NCI-H1436 (cell line): ENCODE measurements around the gene MIA2.
A peak's percentile ranks its signal among the peaks of the same experiment; 100 is the strongest.
"Not testable (repeated sequence)": the region's sequence is repeated elsewhere in the genome, so short reads cannot be mapped to it uniquely, and the experiment has no call there.

Source experiments
- DNase-seq: peaks from one replicate; lab custom pipeline; 2025; lab: John Stamatoyannopoulos, UW

The MIA2 gene

GRCh38 chr14:39268393-39268792 lies 34.7 kb downstream of the MIA2 start:
- peak; percentile 15 for DNase-seq

- DNase-seq: no peak
Measured at GRCh38 chr14:39272918-39273317, 39.2 kb downstream of the MIA2 start.

- DNase-seq: no peak
Measured at GRCh38 chr14:39275395-39275794, 41.7 kb downstream of the MIA2 start.

GRCh38 chr14:39276005-39276404 lies 42.3 kb downstream of the MIA2 start:
- no peak for DNase-seq

GRCh38 chr14:39276579-39277114 lies 42.9 kb downstream of the MIA2 start:
- DNase-seq: no peak

GRCh38 chr14:39279515-39279914 lies 45.8 kb downstream of the MIA2 start:
- no peak for DNase-seq

GRCh38 chr14:39280678-39281077 lies 47.0 kb downstream of the MIA2 start:
- DNase-seq: not testable (repeated sequence)

- no peak for DNase-seq
Measured at GRCh38 chr14:39289523-39289922, 55.8 kb downstream of the MIA2 start.

GRCh38 chr14:39291701-39292100 lies 58.0 kb downstream of the MIA2 start:
- no peak for DNase-seq

GRCh38 chr14:39293629-39294028 lies 59.9 kb downstream of the MIA2 start:
- no peak for DNase-seq

- DNase-seq: not testable (repeated sequence)
Measured at GRCh38 chr14:39300389-39300788, 66.7 kb downstream of the MIA2 start.

- no peak for DNase-seq
Measured at GRCh38 chr14:39302124-39302810, 68.6 kb downstream of the MIA2 start.

GRCh38 chr14:39303115-39303514 lies 69.4 kb downstream of the MIA2 start:
- DNase-seq: no peak

- no peak for DNase-seq
Measured at GRCh38 chr14:39307815-39308214, 74.1 kb downstream of the MIA2 start.

GRCh38 chr14:39310051-39310450 lies 76.3 kb downstream of the MIA2 start:
- DNase-seq: no peak

- DNase-seq: no peak
Measured at GRCh38 chr14:39315859-39316444, 82.2 kb downstream of the MIA2 start.

GRCh38 chr14:39316830-39317553 lies 83.3 kb downstream of the MIA2 start:
- DNase-seq: no peak

GRCh38 chr14:39318574-39318973 lies 84.9 kb downstream of the MIA2 start:
- no peak for DNase-seq

- DNase-seq: no peak
Measured at GRCh38 chr14:39319381-39319780, 85.7 kb downstream of the MIA2 start.

- DNase-seq: no peak
Measured at GRCh38 chr14:39320318-39320717, 86.6 kb downstream of the MIA2 start.

GRCh38 chr14:39322807-39323206 lies 89.1 kb downstream of the MIA2 start:
- no peak for DNase-seq

- DNase-seq: no peak
Measured at GRCh38 chr14:39324097-39324496, 90.4 kb downstream of the MIA2 start.

- peak; percentile 23 for DNase-seq
Measured at GRCh38 chr14:39339003-39339402, 105.3 kb downstream of the MIA2 start.
